Tibial nerve (tissue), 4 donors: ENCODE measurements around the gene PDLIM3.

Source experiments
- CTCF ChIP-seq, 5 experiments: fragments of 200-600 bp in 3 of 5; fragments of 450-650 bp in 2 of 5; sonication (generic) in 3 of 5; IDR thresholded peaks; one replicate each; pipeline ENCODE4 v1.5.1; 2016 to 2019; ENCODE audit warnings: antibody characterized with exemption in 5 of 5, mild to moderate bottlenecking in 3 of 5, moderate library complexity in 2 of 5
- EP300 ChIP-seq, 2 donors: sonication (generic); formaldehyde crosslinking; IDR thresholded peaks; one replicate each; pipeline ENCODE4 v1.6.1; 2017; ENCODE audit warnings: antibody characterized with exemption in 2 of 2, mild to moderate bottlenecking in 1 of 2
- POLR2A ChIP-seq, 2 donors: fragments of 450-650 bp; IDR thresholded peaks; one replicate each; pipeline ENCODE4 v1.6.1; 2017; ENCODE audit warnings: antibody characterized with exemption in 2 of 2, mild to moderate bottlenecking in 2 of 2, moderate library complexity in 2 of 2

GRCh38 chr4:185542626-185543315, 7.5 kb upstream of the PDLIM3 start:
- TF ChIP-seq CTCF (IDR thresholded peaks at IDR 0.05): no peak
- no peak for TF ChIP-seq POLR2A (IDR thresholded peaks at IDR 0.05)
- no peak for TF ChIP-seq EP300 (IDR thresholded peaks at IDR 0.05)
